Subcutaneous abdominal adipose tissue (tissue), 5 donors: Measurements from ENCODE around the gene SCYL1.
"Not testable (repeated sequence)": the region's sequence is repeated elsewhere in the genome, so short reads cannot be mapped to it uniquely, and the experiment has no call there.

ENCODE experiments used
- H3K27ac ChIP-seq: one replicate; pipeline ENCODE4 v1.7.0; 2013; ENCODE audit warnings: low read depth, mild to moderate bottlenecking, inconsistent platforms, low read length, moderate library complexity
- H3K27me3 ChIP-seq, 5 donors: one replicate each; pipeline ENCODE4 v1.7.0; 2013; ENCODE audit warnings: low read length in 5 of 5, inconsistent platforms in 1 of 5; ENCODE audit not compliant: control insufficient read depth in 5 of 5, insufficient read depth in 4 of 5
- H3K36me3 ChIP-seq, 5 donors: one replicate each; pipeline ENCODE4 v1.7.0; 2013; ENCODE audit warnings: low read length in 5 of 5; ENCODE audit not compliant: control insufficient read depth in 5 of 5, insufficient read depth in 5 of 5
- H3K4me1 ChIP-seq, 5 donors: one replicate each; pipeline ENCODE4 v1.7.0; 2013; ENCODE audit warnings: low read length in 5 of 5, mild to moderate bottlenecking in 3 of 5, moderate library complexity in 1 of 5; ENCODE audit not compliant: control insufficient read depth in 5 of 5, insufficient read depth in 5 of 5
- H3K4me3 ChIP-seq, 5 donors: one replicate each; pipeline ENCODE4 v1.7.0; 2013; ENCODE audit warnings: low read length in 5 of 5, low read depth in 1 of 5
- H3K9ac ChIP-seq, 5 donors: one replicate each; pipeline ENCODE4 v1.7.0; 2013; ENCODE audit warnings: low read length in 5 of 5, mild to moderate bottlenecking in 4 of 5, moderate library complexity in 3 of 5
- H3K9me3 ChIP-seq, 5 donors: one replicate each; pipeline ENCODE4 v1.7.0; 2013; ENCODE audit warnings: low read length in 5 of 5; ENCODE audit not compliant: control insufficient read depth in 5 of 5
- donor health status: healthy.
- donor health status: healthy.
- donor health status: healthy.
- donor health status: healthy.
- donor health status: healthy.

Gene SCYL1

DNA sequence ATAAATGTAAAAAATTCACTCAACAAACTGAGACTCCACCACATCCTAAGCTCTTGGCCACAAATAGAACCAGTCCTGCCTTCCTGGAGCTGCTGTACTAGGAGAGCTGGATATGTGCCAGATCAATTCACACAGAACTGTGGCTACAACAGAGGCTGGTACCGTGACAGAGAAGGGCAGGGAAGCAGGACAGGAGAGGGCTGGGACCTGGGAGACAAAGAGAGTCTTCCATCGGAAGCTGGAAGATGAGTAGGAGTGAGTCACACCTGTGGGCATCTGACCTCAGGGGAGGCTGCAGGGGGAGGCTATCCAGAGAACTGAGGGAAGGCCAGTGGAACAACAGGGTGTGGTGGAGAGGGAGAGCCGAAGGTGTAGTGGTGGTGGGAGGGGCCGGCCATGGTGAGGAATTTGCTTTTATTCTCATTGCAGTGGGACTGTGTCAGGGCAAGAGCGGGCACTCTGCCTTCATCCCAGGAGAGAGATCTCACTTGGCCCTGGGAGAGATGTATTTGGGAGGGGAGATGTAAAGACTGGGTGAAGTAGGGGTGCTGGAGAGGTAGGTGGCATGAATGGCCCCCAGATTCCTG lies 35.2 kb downstream of the SCYL1 start:
- no peak overlapping the region for H3K4me3 ChIP-seq
- no peaks in the 10 kb centered on the region for H3K36me3 ChIP-seq
- no peak overlapping the region for H3K27ac ChIP-seq
- peak overlapping the region in 1 of 5 donors; percentile 30 for H3K9ac ChIP-seq
- H3K4me1 ChIP-seq = peaks cover 7 to 59% (median 49%) of the 10 kb centered on the region in 5 donors
- H3K9me3 ChIP-seq = no peaks in the 10 kb centered on the region
- no peaks in the 10 kb centered on the region for H3K27me3 ChIP-seq

DNA sequence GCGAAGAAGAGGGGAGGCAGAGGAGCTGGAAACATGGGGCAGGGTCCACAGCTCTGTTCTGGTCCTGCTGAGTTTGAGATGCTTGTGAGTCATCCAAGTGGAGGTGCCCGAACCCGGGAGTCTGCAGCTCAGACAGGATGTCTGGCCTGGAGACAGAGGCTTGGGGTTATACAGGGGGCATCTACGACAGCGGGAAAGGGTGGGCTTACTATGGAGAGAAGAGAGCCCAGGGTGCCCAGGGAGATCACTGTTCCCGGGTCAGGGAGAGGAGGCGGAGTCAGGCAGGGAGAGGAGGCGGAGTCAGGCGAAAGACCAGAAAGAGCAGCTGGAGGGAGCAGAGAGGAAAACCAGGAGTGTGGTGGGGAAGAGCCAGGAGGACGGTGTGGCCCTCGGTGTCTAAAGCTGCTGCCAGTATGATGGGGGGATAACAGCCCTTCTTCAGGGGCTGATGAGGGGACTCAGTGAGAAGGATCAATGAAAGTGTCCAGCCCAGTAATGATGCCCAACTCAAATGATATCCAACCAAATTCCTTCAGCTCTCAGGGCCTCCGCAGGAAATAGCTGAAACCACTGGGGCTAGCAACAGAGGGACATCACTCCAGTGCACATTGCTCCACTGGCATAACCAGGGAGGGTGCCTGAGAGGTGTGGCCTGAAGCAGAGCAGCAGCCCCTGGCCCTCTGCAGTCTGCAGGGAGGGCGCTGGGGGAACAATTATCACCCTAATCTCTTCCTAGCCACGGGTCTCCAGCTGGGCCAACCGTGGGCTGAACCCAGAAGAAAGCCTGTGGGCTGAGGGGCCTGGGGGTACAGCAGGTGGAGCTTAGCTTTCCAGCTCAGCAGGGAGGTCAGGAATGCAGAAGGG lies 35.9 kb downstream of the SCYL1 start:
- H3K4me3 ChIP-seq = peak overlapping the region in 1 of 5 donors; percentile 2
- H3K27ac ChIP-seq = no peak overlapping the region
- no peaks in the 10 kb centered on the region for H3K36me3 ChIP-seq
- no peak overlapping the region for H3K9ac ChIP-seq
- H3K9me3 ChIP-seq = no peaks in the 10 kb centered on the region
- no peaks in the 10 kb centered on the region for H3K27me3 ChIP-seq
- peaks cover 7 to 52% (median 41%) of the 10 kb centered on the region in 5 donors for H3K4me1 ChIP-seq

DNA sequence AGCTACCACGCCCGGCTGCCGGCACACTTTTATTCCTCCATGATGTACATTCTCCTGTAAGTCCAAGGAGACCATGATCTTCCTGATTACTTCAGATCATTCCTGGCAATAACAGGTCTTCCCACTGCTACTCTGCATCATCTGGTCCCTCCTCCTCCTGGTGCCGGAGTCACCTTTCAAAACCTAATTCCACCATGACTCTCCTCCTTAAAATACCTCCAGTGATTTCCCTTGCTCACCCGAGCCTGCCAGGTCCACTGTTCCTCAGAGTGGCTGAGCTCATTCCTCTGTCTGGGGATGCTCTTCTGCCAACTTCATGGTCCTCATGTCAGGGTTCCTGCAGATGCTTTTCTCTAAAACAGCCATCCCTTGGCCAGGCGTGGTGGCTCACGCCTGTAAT lies 37.1 kb downstream of the SCYL1 start:
- Histone ChIP-seq H3K36me3 (peaks cover 0 to 5% (median 0%) of the 10 kb centered on the region in 5 donors), H3K4me1 (peaks cover 4 to 39% (median 33%) of the 10 kb centered on the region in 5 donors), H3K9ac (no peak overlapping the region), H3K27ac (no peak overlapping the region), H3K27me3 (no peaks in the 10 kb centered on the region), H3K9me3 (no peaks in the 10 kb centered on the region), H3K4me3 (no peak overlapping the region)

- peaks cover 4 to 35% (median 29%) of the 10 kb centered on the region in 5 donors for H3K4me1 ChIP-seq
- no peak overlapping the region for H3K27ac ChIP-seq
- no peak overlapping the region for H3K9ac ChIP-seq
- H3K4me3 ChIP-seq = no peak overlapping the region
- H3K27me3 ChIP-seq = no peaks in the 10 kb centered on the region
- H3K36me3 ChIP-seq = peaks cover 0 to 5% (median 0%) of the 10 kb centered on the region in 5 donors
- H3K9me3 ChIP-seq = no peaks in the 10 kb centered on the region
Measured at GRCh38 chr11:65562788-65563187, 37.9 kb downstream of the SCYL1 start.

- peaks cover 0 to 5% (median 0%) of the 10 kb centered on the region in 5 donors for H3K36me3 ChIP-seq
- no peaks in the 10 kb centered on the region for H3K27me3 ChIP-seq
- H3K4me1 ChIP-seq = peaks cover 4 to 42% (median 29%) of the 10 kb centered on the region in 5 donors
- no peak overlapping the region for H3K27ac ChIP-seq
- no peaks in the 10 kb centered on the region for H3K9me3 ChIP-seq
- H3K9ac ChIP-seq = no peak overlapping the region
- no peak overlapping the region for H3K4me3 ChIP-seq
Measured at GRCh38 chr11:65563601-65564000, 38.7 kb downstream of the SCYL1 start.

GRCh38 chr11:65564879-65565559 lies 40.1 kb downstream of the SCYL1 start:
- H3K9ac ChIP-seq, H3K4me3 ChIP-seq, H3K9me3 ChIP-seq, H3K27me3 ChIP-seq, H3K27ac ChIP-seq, H3K36me3 ChIP-seq: not testable (repeated sequence)
- H3K4me1 ChIP-seq = peaks cover 8 to 41% (median 27%) of the 10 kb centered on the region in 5 donors

DNA sequence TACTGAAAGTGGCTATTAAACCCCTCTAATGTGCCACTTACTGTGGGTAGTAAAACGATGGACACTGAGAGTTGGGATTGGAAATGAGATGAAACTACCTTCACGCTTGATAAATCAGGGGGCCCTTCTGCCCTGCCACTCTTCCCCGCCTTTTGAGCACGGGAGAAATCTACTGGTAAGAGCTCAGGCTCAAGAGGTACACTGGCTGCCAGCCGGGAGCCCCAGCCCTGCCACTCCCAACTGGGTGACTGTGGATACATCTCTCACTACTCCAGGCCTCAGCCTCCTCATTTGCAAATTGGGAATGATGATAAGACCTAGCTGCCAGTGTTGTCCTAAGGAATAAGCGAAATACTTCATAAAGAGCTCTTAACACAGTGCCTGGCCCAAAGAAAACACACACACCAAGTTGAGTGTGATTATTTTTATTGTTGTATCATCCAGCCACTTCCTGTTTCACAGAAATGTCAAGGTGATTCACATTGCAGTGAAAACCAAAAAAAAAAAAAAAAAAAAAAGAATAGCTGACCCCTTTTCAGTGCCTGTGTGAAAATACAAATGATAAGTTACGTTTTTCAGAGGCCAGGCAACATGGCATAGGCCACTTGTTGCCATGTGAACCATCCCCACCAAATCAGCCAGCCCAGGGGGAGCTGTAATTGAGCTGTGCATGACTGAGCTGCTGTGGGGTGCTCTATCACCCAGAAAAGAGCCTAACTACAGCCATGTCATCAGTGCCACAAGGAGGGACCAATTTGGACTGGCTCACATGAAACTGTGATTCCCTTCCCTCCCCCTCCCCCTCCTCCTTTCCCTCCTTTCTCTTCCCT lies 41.0 kb downstream of the SCYL1 start:
- H3K27me3 ChIP-seq = no peaks in the 10 kb centered on the region
- no peak overlapping the region for H3K4me3 ChIP-seq
- H3K4me1 ChIP-seq = peaks cover 6 to 38% (median 24%) of the 10 kb centered on the region in 5 donors
- no peaks in the 10 kb centered on the region for H3K9me3 ChIP-seq
- no peak overlapping the region for H3K27ac ChIP-seq
- no peak overlapping the region for H3K9ac ChIP-seq
- peaks cover 0 to 8% (median 3%) of the 10 kb centered on the region in 5 donors for H3K36me3 ChIP-seq

DNA sequence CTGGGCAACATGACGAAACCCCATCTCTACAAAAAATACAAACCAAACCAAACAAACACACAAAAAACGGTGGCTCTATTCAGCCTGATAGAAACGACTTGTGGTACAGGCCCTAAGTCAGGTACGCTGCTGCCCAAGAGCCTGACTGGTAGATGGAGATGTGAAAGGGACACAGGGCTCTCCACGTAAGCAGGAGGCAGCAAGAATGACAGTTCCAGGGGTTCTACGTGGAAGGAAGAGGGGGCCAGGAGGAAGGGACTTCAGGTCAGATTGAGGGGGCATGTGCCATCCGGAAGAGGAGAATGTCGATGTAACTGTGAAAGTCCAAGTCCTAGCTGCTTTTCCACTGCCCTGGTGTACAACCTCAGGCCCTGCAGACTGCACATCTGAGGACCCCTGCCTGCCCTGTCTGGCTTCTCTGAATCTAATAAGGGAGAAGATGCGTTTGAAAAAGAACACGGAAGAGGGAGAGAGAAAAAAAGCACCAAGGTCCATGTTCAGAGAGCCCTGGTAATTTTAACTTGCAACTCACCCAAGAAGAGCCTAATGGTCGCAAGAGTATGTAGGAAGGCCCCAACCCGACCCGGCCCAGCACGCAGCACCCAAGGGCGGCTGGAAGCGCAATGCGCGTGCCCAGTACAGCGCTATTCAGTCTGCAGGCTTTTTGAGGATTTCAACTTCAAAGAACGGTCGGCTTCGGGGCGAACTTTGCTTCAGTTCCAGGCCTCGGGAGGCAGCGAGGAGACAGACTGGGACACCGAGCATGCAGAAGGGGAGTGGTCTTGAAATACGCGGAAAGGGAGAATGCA lies 44.5 kb downstream of the SCYL1 start:
- Histone ChIP-seq H3K27ac (peak overlapping the region; percentile 97), H3K4me1 (peaks cover 10 to 59% (median 47%) of the 10 kb centered on the region in 5 donors), H3K4me3 (peak overlapping the region; percentile 83 to 97 (median 89)), H3K9ac (peak overlapping the region; percentile 87 to 97 (median 91)), H3K36me3 (peaks cover 0 to 8% (median 3%) of the 10 kb centered on the region in 5 donors), H3K27me3 (no peaks in the 10 kb centered on the region), H3K9me3 (no peaks in the 10 kb centered on the region)
